ENCODE data around the gene FAAP24. TPM values are rescaled to one million over a fixed set of nuclear protein-coding genes. Genes with fewer than 3 reads are reported as not detected.
"Not testable (repeated sequence)": the region's sequence is repeated elsewhere in the genome, so short reads cannot be mapped to it uniquely, and the experiment has no call there.

Gene FAAP24
- total RNA-seq, 1 donor from 2014 or later = 4.1 TPM

- not testable (repeated sequence) for H3K36me3 ChIP-seq (ENCODE audit: insufficient read depth, low read length); FAIRE-seq; H3K27ac Mint-ChIP-seq (ENCODE audit: unreplicated experiment)
Measured at GRCh38 chr19:32997061-32997464, 25.0 kb downstream of the FAAP24 start.

DNA sequence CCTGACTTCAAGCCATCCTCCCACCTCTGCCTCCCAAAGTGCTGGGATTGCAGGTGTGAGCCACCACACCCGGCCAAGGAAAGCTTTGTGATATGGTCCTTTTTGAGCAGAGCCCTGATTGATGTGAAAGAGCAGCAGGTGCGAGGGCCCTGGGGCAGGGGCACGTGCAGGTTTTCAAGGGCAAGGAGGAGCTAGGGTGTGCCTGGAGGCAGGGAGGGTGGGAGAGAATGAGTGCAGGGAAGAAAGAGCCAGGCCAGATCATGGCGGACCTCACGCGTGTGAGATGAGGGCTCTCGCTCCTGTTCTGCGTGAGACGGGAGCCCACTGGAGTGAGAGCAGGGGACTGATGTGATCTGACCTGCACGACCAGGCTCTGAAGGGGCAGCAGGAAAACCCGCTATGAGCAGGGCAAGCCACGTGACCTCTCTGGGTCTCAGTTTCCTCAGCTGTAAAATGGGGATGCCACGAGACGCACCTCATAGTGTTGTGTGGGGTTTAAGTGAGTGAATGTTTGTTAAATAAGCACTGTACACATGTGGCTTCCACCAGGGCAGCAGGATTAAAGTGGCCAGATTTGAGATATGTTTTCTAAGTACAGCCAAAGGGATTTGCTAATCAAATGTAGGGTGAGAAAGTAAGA, 25.8 kb downstream of the FAAP24 start:
- Histone ChIP-seq H3K27ac (ENCODE audit: low read depth, low read length) (no peak overlapping the region), H3K27me3 (ENCODE audit: insufficient read depth, low read length) (no peaks in the 10 kb centered on the region), H3K79me2 (ENCODE audit: insufficient read depth, low read length) (no peaks in the 10 kb centered on the region), H2AFZ (ENCODE audit: low read depth, low read length) (no peak overlapping the region), H3K4me2 (ENCODE audit: low read length) (no peak overlapping the region), H3K4me3 (ENCODE audit: insufficient read depth, low read depth, low read length) (no peak overlapping the region), H3K9me3 (ENCODE audit: insufficient read depth, low read depth, low read length) (no peaks in the 10 kb centered on the region), H3K9ac (ENCODE audit: low read length) (no peak overlapping the region), H3K36me3 (ENCODE audit: insufficient read depth, low read length) (no peaks in the 10 kb centered on the region), H4K20me1 (ENCODE audit: insufficient read depth, low read length) (no peaks in the 10 kb centered on the region), H3K4me1 (ENCODE audit: insufficient read depth, low read length) (no peaks in the 10 kb centered on the region)
- no peaks in the 10 kb centered on the region for H3K27me3 Mint-ChIP-seq (ENCODE audit: low read depth, unreplicated experiment)
- no peaks in the 10 kb centered on the region for H3K4me1 Mint-ChIP-seq (ENCODE audit: low read depth, unreplicated experiment)
- DNase-seq (ENCODE audit: low read depth) = no peak
- no peak overlapping the region for H3K4me3 Mint-ChIP-seq (ENCODE audit: unreplicated experiment)
- H3K9me3 Mint-ChIP-seq (ENCODE audit: unreplicated experiment) = no peaks in the 10 kb centered on the region
- no peak overlapping the region for H3K27ac Mint-ChIP-seq (ENCODE audit: unreplicated experiment)
- peaks cover 16% of the 10 kb centered on the region for H3K36me3 Mint-ChIP-seq (ENCODE audit: low read depth, unreplicated experiment)
- TF ChIP-seq CTCF (IDR thresholded peaks at IDR 0.05; ENCODE audit: insufficient read depth, low read depth, low read length) = no peak
- no peak for TF ChIP-seq EZH2 (IDR thresholded peaks at IDR 0.05; ENCODE audit: insufficient read depth, low read length)
- no peak for FAIRE-seq

More at GRCh38 chr19:32997061-32997464, 25.0 kb downstream of the FAAP24 start:
- H4K20me1 ChIP-seq (ENCODE audit: insufficient read depth, low read length); H3K27me3 ChIP-seq (ENCODE audit: insufficient read depth, low read length); H3K4me3 ChIP-seq (ENCODE audit: insufficient read depth, low read depth, low read length); H3K4me1 Mint-ChIP-seq (ENCODE audit: low read depth, unreplicated experiment); H3K9ac ChIP-seq (ENCODE audit: low read length); H3K4me3 Mint-ChIP-seq (ENCODE audit: unreplicated experiment); H2AFZ ChIP-seq (ENCODE audit: low read depth, low read length); H3K27ac ChIP-seq (ENCODE audit: low read depth, low read length); H3K9me3 Mint-ChIP-seq (ENCODE audit: unreplicated experiment); H3K4me2 ChIP-seq (ENCODE audit: low read length); H3K79me2 ChIP-seq (ENCODE audit: insufficient read depth, low read length); DNase-seq (ENCODE audit: low read depth); H3K9me3 ChIP-seq (ENCODE audit: insufficient read depth, low read depth, low read length); H3K27me3 Mint-ChIP-seq (ENCODE audit: low read depth, unreplicated experiment); H3K4me1 ChIP-seq (ENCODE audit: insufficient read depth, low read length): not testable (repeated sequence)
- H3K36me3 Mint-ChIP-seq (ENCODE audit: low read depth, unreplicated experiment) = peaks cover 16% of the 10 kb centered on the region

- no peak overlapping the region for H3K4me2 ChIP-seq (ENCODE audit: low read length)
- no peaks in the 10 kb centered on the region for H3K9me3 ChIP-seq (ENCODE audit: insufficient read depth, low read depth, low read length)
- DNase-seq (ENCODE audit: low read depth) = no peak
- H3K9ac ChIP-seq (ENCODE audit: low read length) = no peak overlapping the region
- H3K4me1 ChIP-seq (ENCODE audit: insufficient read depth, low read length) = no peaks in the 10 kb centered on the region
- no peaks in the 10 kb centered on the region for H4K20me1 ChIP-seq (ENCODE audit: insufficient read depth, low read length)
- no peak for FAIRE-seq
- TF ChIP-seq EZH2 (IDR thresholded peaks at IDR 0.05; ENCODE audit: insufficient read depth, low read length) (no peak), CTCF (IDR thresholded peaks at IDR 0.05; ENCODE audit: insufficient read depth, low read depth, low read length) (no peak)
- H2AFZ ChIP-seq (ENCODE audit: low read depth, low read length) = no peak overlapping the region
- H3K27ac ChIP-seq (ENCODE audit: low read depth, low read length) = no peak overlapping the region
- Mint-ChIP-seq H3K36me3 (ENCODE audit: low read depth, unreplicated experiment) (peaks cover 15% of the 10 kb centered on the region), H3K9me3 (ENCODE audit: unreplicated experiment) (no peaks in the 10 kb centered on the region), H3K4me3 (ENCODE audit: unreplicated experiment) (no peak overlapping the region), H3K27me3 (ENCODE audit: low read depth, unreplicated experiment) (no peaks in the 10 kb centered on the region), H3K4me1 (ENCODE audit: low read depth, unreplicated experiment) (no peaks in the 10 kb centered on the region), H3K27ac (ENCODE audit: unreplicated experiment) (no peak overlapping the region)
- H3K4me3 ChIP-seq (ENCODE audit: insufficient read depth, low read depth, low read length) = no peak overlapping the region
- H3K36me3 ChIP-seq (ENCODE audit: insufficient read depth, low read length) = no peaks in the 10 kb centered on the region
- no peaks in the 10 kb centered on the region for H3K79me2 ChIP-seq (ENCODE audit: insufficient read depth, low read length)
- H3K27me3 ChIP-seq (ENCODE audit: insufficient read depth, low read length) = no peaks in the 10 kb centered on the region
Measured at GRCh38 chr19:32998722-32999121, 26.7 kb downstream of the FAAP24 start.
